Measurements from ENCODE around the gene ITPR2.

The ITPR2 gene

DNA sequence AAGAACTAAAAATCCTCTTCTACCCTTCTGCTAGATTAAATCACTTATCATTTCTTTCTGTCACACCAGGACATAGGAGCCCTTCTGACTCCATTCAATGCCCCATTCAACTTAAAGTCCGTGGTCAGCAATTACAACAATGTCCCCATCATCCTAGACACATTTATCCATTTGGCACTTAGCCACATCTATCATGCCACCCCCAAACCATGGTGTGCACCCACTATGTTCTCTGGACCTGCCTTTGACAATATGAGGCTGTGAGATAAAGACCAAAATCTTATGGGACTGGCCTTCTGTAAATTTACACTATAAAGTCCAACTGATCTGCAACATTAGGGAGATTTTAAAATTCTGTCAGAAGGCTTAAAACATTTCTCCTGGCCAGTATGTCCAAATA lies 533.2 kb downstream of the ITPR2 start:
- Histone ChIP-seq H4K20me1 (ENCODE audit: insufficient read depth, low read length) (no peaks in the 10 kb centered on the region), H3K4me3 (ENCODE audit: low read length) (peak overlapping the region; percentile 56), H3K79me2 (ENCODE audit: low read length) (no peaks in the 10 kb centered on the region), H3K9me3 (replicated peaks; ENCODE audit: insufficient read depth, low read length) (no peaks in the 10 kb centered on the region), H3K9ac (ENCODE audit: low read length) (peak overlapping the region; percentile 63), H2AFZ (ENCODE audit: low read length) (peak overlapping the region; percentile 44; the same call in 1 of the 2 replicates), H3K27me3 (replicated peaks; ENCODE audit: insufficient read depth, low read length) (no peaks in the 10 kb centered on the region), H3K36me3 (replicated peaks; ENCODE audit: insufficient read depth, low read length) (no peaks in the 10 kb centered on the region), H3K9me2 (replicated peaks; ENCODE audit: insufficient read depth, low read length) (no peaks in the 10 kb centered on the region), H3K4me2 (ENCODE audit: low read depth, low read length) (peak overlapping the region; percentile 81; the same call in 1 of the 2 replicates), H3K4me1 (ENCODE audit: low read length) (peaks cover 53% of the 10 kb centered on the region), H3F3A (ENCODE audit: insufficient read depth, low read length) (peaks cover 28% of the 10 kb centered on the region), H3K27ac (ENCODE audit: low read length) (peak overlapping the region; percentile 96)
- no peak for DNase-seq
- no peak for TF ChIP-seq CTCF (IDR thresholded peaks at IDR 0.05; ENCODE audit: low read length)
- TF ChIP-seq EZH2 (optimal IDR thresholded peaks at IDR 0.05; ENCODE audit: low read depth, low read length), result no peak

- Histone ChIP-seq H3K4me3 (ENCODE audit: low read length) (peak overlapping the region; percentile 56), H3K4me2 (ENCODE audit: low read depth, low read length) (peak overlapping the region; percentile 81)
- peak; percentile 90 for DNase-seq
These were observed 534.0 kb downstream of the ITPR2 start for GRCh38 chr12:26298785-26299621.

DNA sequence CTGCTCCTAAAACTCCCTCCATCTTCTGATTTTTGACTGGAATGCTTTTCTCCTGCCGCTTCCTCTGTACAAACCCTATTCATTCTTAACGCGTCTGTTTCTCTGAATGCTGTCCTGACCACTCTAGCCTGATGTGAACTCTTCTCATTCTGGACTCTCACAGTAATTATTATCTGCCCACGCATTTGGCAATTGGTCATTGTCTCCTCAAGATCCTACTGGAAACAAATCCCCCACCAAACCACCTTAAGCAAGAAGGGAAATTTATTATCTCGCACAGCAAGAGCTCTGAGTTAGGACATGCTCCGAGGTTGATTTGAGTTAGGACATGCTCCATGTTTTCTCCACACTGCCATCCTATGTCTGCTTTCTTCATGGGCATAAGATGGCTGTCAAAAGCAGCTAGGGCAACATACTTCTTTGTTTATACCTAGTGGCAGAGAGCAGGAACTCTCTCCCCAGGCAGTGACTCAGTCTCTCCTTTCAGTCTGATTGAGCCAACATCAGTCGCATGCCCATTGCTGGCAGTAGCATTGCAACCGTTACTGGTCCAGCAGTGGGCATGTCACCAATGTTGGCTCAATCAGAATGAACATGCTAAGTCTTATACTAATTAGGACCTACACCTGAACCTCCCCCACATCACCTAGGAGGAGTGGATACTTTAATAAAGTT lies 535.5 kb downstream of the ITPR2 start:
- peak overlapping the region; percentile 96; the same call in 1 of the 2 replicates for H3K27ac ChIP-seq (ENCODE audit: low read length)
- no peaks in the 10 kb centered on the region for H3K27me3 ChIP-seq (replicated peaks; ENCODE audit: insufficient read depth, low read length)
- H3K36me3 ChIP-seq (replicated peaks; ENCODE audit: insufficient read depth, low read length), result no peaks in the 10 kb centered on the region
- peak overlapping the region; percentile 56; the same call in 1 of the 2 replicates for H3K4me3 ChIP-seq (ENCODE audit: low read length)
- H3K9me3 ChIP-seq (replicated peaks; ENCODE audit: insufficient read depth, low read length), result no peaks in the 10 kb centered on the region
- peaks cover 45% of the 10 kb centered on the region for H3K4me1 ChIP-seq (ENCODE audit: low read length)
- no peak for TF ChIP-seq CTCF (IDR thresholded peaks at IDR 0.05; ENCODE audit: low read length)
- TF ChIP-seq EZH2phosphoT487 (IDR thresholded peaks at IDR 0.05; ENCODE audit: low read length), result no peak
- no peak for TF ChIP-seq EZH2 (optimal IDR thresholded peaks at IDR 0.05; ENCODE audit: low read depth, low read length)
- no peaks in the 10 kb centered on the region for H3K79me2 ChIP-seq (ENCODE audit: low read length)
- H3K4me2 ChIP-seq (ENCODE audit: low read depth, low read length), result peak overlapping the region; percentile 81
- H2AFZ ChIP-seq (ENCODE audit: low read length), result peak overlapping the region; percentile 65; the same call in 1 of the 2 replicates
- H3K9ac ChIP-seq (ENCODE audit: low read length), result peak overlapping the region; percentile 63; the same call in 1 of the 2 replicates
- H4K20me1 ChIP-seq (ENCODE audit: insufficient read depth, low read length), result no peaks in the 10 kb centered on the region
- DNase-seq, result no peak
- H3K9me2 ChIP-seq (replicated peaks; ENCODE audit: insufficient read depth, low read length), result no peaks in the 10 kb centered on the region
- H3F3A ChIP-seq (ENCODE audit: insufficient read depth, low read length), result peaks cover 28% of the 10 kb centered on the region

More at GRCh38 chr12:26298785-26299621, 534.0 kb downstream of the ITPR2 start:
- Histone ChIP-seq H3K36me3 (replicated peaks; ENCODE audit: insufficient read depth, low read length) (no peaks in the 10 kb centered on the region), H2AFZ (ENCODE audit: low read length) (peak overlapping the region; percentile 65), H3K9me3 (replicated peaks; ENCODE audit: insufficient read depth, low read length) (no peaks in the 10 kb centered on the region), H3K27me3 (replicated peaks; ENCODE audit: insufficient read depth, low read length) (no peaks in the 10 kb centered on the region), H3K79me2 (ENCODE audit: low read length) (no peaks in the 10 kb centered on the region), H3K9me2 (replicated peaks; ENCODE audit: insufficient read depth, low read length) (no peaks in the 10 kb centered on the region), H4K20me1 (ENCODE audit: insufficient read depth, low read length) (no peaks in the 10 kb centered on the region), H3K9ac (ENCODE audit: low read length) (peak overlapping the region; percentile 63), H3F3A (ENCODE audit: insufficient read depth, low read length) (peaks cover 28% of the 10 kb centered on the region), H3K4me1 (ENCODE audit: low read length) (peaks cover 46% of the 10 kb centered on the region), H3K27ac (ENCODE audit: low read length) (peak overlapping the region; percentile 96)
- peak; percentile 30 for TF ChIP-seq CTCF (IDR thresholded peaks at IDR 0.05; ENCODE audit: low read length)
- no peak for TF ChIP-seq EZH2 (optimal IDR thresholded peaks at IDR 0.05; ENCODE audit: low read depth, low read length)

All from MM.1S (cell line).